ENCODE data around the gene COPZ1. TPM values are rescaled to one million over a fixed set of nuclear protein-coding genes. Genes with fewer than 3 reads are reported as not detected.

COPZ1 gene
- total and polyA plus RNA-seq, 9 of the 15 experiments (the other 6 are each of a cell fraction or from before 2014, with no cell fraction given) = 137 to 487 (median 233) TPM

DNA sequence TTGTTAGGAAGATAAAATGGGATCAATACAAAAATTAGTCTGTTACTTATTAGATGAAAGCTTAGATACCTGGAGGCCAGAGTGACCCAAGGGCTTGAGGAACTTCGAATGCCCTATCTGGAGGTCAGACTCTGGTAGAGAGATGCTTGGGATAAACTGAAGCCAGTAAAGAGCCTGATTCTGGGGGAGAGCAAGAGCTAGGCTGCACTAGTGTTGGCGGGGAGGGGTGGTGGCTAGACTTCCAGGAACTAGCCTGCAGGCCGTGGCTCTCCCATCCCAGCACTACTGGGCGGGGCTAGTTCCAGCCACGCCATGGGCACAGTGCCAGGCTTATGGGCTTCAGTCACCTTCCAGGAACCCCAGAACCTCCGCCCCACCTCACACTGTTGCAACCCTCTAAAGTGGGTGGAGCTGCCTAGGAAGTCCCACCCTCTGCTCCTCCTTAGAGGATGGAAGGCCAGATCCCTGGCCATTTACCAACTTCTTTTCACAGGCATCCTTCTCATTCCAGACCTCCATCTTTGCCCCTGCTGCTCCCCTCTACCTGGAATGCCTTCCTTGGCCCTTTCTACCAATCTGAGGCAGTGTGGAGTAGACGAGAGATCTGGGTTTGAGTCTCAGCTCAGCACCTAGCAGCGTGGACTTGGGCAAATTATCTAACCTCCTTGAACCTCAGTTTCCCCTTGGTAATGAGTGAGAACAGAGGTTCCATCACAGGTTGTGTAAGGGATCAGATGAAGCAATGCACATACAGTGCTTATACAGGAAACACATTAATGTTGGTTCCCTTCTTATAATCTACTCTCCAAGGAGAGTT is 17.8 kb upstream of the COPZ1 start (continued):
- TF ChIP-seq, protein P1, sequence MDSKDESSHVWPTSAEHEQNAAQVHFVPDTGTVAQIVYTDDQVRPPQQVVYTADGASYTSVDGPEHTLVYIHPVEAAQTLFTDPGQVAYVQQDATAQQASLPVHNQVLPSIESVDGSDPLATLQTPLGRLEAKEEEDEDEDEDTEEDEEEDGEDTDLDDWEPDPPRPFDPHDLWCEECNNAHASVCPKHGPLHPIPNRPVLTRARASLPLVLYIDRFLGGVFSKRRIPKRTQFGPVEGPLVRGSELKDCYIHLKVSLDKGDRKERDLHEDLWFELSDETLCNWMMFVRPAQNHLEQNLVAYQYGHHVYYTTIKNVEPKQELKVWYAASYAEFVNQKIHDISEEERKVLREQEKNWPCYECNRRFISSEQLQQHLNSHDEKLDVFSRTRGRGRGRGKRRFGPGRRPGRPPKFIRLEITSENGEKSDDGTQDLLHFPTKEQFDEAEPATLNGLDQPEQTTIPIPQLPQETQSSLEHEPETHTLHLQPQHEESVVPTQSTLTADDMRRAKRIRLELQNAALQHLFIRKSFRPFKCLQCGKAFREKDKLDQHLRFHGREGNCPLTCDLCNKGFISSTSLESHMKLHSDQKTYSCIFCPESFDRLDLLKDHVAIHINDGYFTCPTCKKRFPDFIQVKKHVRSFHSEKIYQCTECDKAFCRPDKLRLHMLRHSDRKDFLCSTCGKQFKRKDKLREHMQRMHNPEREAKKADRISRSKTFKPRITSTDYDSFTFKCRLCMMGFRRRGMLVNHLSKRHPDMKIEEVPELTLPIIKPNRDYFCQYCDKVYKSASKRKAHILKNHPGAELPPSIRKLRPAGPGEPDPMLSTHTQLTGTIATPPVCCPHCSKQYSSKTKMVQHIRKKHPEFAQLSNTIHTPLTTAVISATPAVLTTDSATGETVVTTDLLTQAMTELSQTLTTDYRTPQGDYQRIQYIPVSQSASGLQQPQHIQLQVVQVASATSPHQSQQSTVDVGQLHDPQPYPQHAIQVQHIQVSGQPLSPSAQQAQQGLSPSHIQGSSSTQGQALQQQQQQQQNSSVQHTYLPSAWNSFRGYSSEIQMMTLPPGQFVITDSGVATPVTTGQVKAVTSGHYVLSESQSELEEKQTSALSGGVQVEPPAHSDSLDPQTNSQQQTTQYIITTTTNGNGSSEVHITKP (IDR thresholded peaks at IDR 0.05; ENCODE audit: partially characterized antibody) = peak; percentile 82
- TF ChIP-seq, protein P2, sequence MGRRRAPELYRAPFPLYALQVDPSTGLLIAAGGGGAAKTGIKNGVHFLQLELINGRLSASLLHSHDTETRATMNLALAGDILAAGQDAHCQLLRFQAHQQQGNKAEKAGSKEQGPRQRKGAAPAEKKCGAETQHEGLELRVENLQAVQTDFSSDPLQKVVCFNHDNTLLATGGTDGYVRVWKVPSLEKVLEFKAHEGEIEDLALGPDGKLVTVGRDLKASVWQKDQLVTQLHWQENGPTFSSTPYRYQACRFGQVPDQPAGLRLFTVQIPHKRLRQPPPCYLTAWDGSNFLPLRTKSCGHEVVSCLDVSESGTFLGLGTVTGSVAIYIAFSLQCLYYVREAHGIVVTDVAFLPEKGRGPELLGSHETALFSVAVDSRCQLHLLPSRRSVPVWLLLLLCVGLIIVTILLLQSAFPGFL (CRISPR knock-in tag; IDR thresholded peaks at IDR 0.05) = no peak
- TF ChIP-seq ETS1 (conservative IDR thresholded peaks at IDR 0.05; ENCODE audit: control insufficient read depth, low read depth, low read length) (0 out of 2 replicates have a peak, but pooled peaks have one; percentile 54), RAD21 (CRISPR knock-in tag; conservative IDR thresholded peaks at IDR 0.05 in 1 of 2, IDR thresholded peaks at IDR 0.05 in 1 of 2) (peak in 1 of 2 experiments; percentile 12; a peak in 1 of 4 replicates), RBM17 (IDR thresholded peaks at IDR 0.05; ENCODE audit: borderline replicate concordance, low read depth, low read length) (no peak), ZKSCAN8 (CRISPR knock-in tag; IDR thresholded peaks at IDR 0.05) (no peak), PML (IDR thresholded peaks at IDR 0.05; ENCODE audit: low read length) (peak; percentile 51; the same call in 1 of the 2 replicates), MAZ (CRISPR knock-in tag; conservative IDR thresholded peaks at IDR 0.05 in 1 of 2, IDR thresholded peaks at IDR 0.05 in 1 of 2) (peak in 1 of 2 experiments; percentile 86; a peak in 3 of 4 replicates)
- TF ChIP-seq, protein P3, sequence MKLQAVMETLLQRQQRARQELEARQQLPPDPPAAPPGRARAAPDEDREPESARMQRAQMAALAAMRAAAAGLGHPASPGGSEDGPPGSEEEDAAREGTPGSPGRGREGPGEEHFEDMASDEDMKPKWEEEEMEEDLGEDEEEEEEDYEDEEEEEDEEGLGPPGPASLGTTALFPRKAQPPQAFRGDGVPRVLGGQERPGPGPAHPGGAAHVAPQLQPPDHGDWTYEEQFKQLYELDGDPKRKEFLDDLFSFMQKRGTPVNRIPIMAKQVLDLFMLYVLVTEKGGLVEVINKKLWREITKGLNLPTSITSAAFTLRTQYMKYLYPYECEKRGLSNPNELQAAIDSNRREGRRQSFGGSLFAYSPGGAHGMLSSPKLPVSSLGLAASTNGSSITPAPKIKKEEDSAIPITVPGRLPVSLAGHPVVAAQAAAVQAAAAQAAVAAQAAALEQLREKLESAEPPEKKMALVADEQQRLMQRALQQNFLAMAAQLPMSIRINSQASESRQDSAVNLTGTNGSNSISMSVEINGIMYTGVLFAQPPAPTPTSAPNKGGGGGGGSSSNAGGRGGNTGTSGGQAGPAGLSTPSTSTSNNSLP (IDR thresholded peaks at IDR 0.05; ENCODE audit: borderline replicate concordance, low read depth, low read length) = 0 out of 2 replicates have a peak, but pooled peaks have one; percentile 42
- TF ChIP-seq, protein P4, sequence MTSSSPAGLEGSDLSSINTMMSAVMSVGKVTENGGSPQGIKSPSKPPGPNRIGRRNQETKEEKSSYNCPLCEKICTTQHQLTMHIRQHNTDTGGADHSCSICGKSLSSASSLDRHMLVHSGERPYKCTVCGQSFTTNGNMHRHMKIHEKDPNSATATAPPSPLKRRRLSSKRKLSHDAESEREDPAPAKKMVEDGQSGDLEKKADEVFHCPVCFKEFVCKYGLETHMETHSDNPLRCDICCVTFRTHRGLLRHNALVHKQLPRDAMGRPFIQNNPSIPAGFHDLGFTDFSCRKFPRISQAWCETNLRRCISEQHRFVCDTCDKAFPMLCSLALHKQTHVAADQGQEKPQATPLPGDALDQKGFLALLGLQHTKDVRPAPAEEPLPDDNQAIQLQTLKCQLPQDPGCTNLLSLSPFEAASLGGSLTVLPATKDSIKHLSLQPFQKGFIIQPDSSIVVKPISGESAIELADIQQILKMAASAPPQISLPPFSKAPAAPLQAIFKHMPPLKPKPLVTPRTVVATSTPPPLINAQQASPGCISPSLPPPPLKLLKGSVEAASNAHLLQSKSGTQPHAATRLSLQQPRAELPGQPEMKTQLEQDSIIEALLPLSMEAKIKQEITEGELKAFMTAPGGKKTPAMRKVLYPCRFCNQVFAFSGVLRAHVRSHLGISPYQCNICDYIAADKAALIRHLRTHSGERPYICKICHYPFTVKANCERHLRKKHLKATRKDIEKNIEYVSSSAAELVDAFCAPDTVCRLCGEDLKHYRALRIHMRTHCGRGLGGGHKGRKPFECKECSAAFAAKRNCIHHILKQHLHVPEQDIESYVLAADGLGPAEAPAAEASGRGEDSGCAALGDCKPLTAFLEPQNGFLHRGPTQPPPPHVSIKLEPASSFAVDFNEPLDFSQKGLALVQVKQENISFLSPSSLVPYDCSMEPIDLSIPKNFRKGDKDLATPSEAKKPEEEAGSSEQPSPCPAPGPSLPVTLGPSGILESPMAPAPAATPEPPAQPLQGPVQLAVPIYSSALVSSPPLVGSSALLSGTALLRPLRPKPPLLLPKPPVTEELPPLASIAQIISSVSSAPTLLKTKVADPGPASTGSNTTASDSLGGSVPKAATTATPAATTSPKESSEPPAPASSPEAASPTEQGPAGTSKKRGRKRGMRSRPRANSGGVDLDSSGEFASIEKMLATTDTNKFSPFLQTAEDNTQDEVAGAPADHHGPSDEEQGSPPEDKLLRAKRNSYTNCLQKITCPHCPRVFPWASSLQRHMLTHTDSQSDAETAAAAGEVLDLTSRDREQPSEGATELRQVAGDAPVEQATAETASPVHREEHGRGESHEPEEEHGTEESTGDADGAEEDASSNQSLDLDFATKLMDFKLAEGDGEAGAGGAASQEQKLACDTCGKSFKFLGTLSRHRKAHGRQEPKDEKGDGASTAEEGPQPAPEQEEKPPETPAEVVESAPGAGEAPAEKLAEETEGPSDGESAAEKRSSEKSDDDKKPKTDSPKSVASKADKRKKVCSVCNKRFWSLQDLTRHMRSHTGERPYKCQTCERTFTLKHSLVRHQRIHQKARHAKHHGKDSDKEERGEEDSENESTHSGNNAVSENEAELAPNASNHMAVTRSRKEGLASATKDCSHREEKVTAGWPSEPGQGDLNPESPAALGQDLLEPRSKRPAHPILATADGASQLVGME (CRISPR knock-in tag; IDR thresholded peaks at IDR 0.05) = 0 out of 2 replicates have a peak, but pooled peaks have one; percentile 62
